Right atrium auricular region (tissue), 2 donors: ENCODE data around the gene POC5. TPM values are rescaled to one million over a fixed set of nuclear protein-coding genes. Genes with fewer than 3 reads are reported as not detected.
A peak's percentile ranks its signal among the peaks of the same experiment; 100 is the strongest.
"Not testable (repeated sequence)": the region's sequence is repeated elsewhere in the genome, so short reads cannot be mapped to it uniquely, and the experiment has no call there.

Experiments used
- DNase-seq: peaks from one replicate; pipeline ENCODE4 v3.0.0-alpha.2; 2019; ENCODE audit warnings: low spot score
- H3K27ac ChIP-seq, 2 donors: fragments of 200-600 bp; sonication (generic); 1 replicate in 1 of 2; 2 replicates in 1 of 2; pipeline ENCODE4 v1.5.1; 2016 to 2019
- H3K27me3 ChIP-seq, 2 donors: fragments of 200-600 bp; sonication (generic); one replicate each; pipeline versions ENCODE4 v1.5.1 to v1.6.0; 2017 to 2019
- H3K36me3 ChIP-seq: fragments of 200-600 bp; sonication (generic); one replicate; pipeline ENCODE4 v1.5.1; 2016
- H3K4me1 ChIP-seq, 2 donors: fragments of 200-600 bp; sonication (generic); one replicate each; pipeline versions ENCODE4 v1.5.1 to v1.6.0; 2017 to 2019
- H3K4me3 ChIP-seq, 2 donors: fragments of 200-600 bp; sonication (generic); 1 replicate in 1 of 2; 2 replicates in 1 of 2; pipeline ENCODE4 v1.5.1; 2017 to 2019; ENCODE audit warnings: mild to moderate bottlenecking in 1 of 2, moderate library complexity in 1 of 2
- H3K9me3 ChIP-seq, 2 donors: fragments of 200-600 bp; sonication (generic); one replicate each; pipeline ENCODE4 v1.5.1; 2019
- total RNA-seq, 2 donors: library from RNA; depleted of rRNA; stranded (reverse); fragments of >200 nt; gene quantifications; one replicate each; pipeline ENCODE4 v1.1.0, GENCODE V29; 2016
- TF ChIP-seq, protein P1 (sequence below), 2 donors: fragments of 200-600 bp; sonication (generic); IDR thresholded peaks; one replicate each; pipeline ENCODE4 v1.5.1; 2019; ENCODE audit warnings: antibody characterized with exemption in 2 of 2

The POC5 gene
- total RNA-seq, 2 donors from 2014 or later = 2.8 to 12.6 TPM

DNA sequence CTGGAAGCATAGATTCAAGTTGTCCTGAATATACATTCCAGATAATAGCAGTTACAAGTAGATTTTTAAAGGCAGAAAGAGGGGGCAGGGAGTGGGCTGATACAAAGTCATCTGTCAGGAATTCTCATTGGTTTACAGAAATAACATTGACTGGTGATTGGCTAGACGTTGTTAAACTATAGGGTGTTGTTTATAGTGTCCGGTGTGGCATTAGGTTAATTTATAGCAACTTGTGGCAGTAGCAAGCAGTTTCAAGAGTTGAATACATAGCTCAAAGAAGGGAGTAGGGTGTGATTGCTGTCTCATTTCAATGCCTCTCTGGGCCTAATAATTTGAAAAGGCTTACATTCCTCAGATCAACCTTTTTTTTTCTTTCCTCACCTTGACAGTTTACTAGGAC lies 10.7 kb upstream of the POC5 start:
- no peaks in the 10 kb centered on the region for H3K9me3 ChIP-seq
- DNase-seq = no peak
- TF ChIP-seq, protein P1, sequence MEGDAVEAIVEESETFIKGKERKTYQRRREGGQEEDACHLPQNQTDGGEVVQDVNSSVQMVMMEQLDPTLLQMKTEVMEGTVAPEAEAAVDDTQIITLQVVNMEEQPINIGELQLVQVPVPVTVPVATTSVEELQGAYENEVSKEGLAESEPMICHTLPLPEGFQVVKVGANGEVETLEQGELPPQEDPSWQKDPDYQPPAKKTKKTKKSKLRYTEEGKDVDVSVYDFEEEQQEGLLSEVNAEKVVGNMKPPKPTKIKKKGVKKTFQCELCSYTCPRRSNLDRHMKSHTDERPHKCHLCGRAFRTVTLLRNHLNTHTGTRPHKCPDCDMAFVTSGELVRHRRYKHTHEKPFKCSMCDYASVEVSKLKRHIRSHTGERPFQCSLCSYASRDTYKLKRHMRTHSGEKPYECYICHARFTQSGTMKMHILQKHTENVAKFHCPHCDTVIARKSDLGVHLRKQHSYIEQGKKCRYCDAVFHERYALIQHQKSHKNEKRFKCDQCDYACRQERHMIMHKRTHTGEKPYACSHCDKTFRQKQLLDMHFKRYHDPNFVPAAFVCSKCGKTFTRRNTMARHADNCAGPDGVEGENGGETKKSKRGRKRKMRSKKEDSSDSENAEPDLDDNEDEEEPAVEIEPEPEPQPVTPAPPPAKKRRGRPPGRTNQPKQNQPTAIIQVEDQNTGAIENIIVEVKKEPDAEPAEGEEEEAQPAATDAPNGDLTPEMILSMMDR (IDR thresholded peaks at IDR 0.05) = no peak
- no peak overlapping the region for H3K4me3 ChIP-seq
- no peak overlapping the region for H3K27ac ChIP-seq
- H3K36me3 ChIP-seq = no peaks in the 10 kb centered on the region
- H3K4me1 ChIP-seq = no peaks in the 10 kb centered on the region
- H3K27me3 ChIP-seq = no peaks in the 10 kb centered on the region

DNA sequence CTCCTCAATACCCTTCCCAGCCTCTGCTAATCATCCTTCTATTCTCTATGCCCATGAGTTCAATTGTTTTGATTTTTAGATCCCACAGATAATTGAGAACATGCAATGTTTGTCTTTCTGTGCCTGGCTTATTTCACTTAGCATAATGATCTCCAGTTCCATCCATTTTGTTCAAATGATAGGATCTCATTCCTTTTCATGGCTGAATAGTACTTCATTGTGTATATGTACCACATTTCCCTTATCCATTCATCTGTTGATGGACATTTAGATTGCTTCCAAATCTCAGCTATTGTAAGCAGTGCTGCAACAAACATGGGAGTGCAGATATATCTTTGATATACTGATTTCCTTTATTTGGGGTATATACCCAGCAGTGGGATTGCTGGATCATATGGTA lies 9.0 kb upstream of the POC5 start:
- not testable (repeated sequence) for H3K27me3 ChIP-seq, H3K27ac ChIP-seq, H3K4me1 ChIP-seq, DNase-seq, H3K9me3 ChIP-seq, H3K36me3 ChIP-seq, H3K4me3 ChIP-seq

DNA sequence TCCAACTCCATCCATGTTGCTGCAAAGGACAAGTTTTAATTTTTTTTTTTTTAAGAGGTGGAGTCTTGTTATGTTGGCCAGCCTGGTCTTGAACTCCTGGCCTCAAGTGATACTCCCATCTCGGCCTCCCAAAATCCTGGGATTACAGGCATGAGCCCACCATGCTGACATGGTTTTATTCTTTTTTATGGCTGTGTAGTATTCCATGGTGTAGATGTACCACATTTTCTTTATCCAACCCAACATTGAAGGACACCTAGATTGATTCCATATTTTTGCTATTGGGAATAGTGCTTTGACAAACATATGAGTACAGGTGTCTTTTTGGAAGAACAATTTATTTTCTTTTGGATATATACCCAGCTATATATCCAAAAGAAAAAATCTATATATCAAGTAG lies 6.1 kb upstream of the POC5 start:
- no peaks in the 10 kb centered on the region for H3K27me3 ChIP-seq
- TF ChIP-seq, protein P1 (IDR thresholded peaks at IDR 0.05) = no peak
- no peaks in the 10 kb centered on the region for H3K36me3 ChIP-seq
- DNase-seq = no peak
- H3K4me3 ChIP-seq = no peak overlapping the region
- no peak overlapping the region for H3K27ac ChIP-seq
- no peaks in the 10 kb centered on the region for H3K4me1 ChIP-seq
- no peaks in the 10 kb centered on the region for H3K9me3 ChIP-seq

DNA sequence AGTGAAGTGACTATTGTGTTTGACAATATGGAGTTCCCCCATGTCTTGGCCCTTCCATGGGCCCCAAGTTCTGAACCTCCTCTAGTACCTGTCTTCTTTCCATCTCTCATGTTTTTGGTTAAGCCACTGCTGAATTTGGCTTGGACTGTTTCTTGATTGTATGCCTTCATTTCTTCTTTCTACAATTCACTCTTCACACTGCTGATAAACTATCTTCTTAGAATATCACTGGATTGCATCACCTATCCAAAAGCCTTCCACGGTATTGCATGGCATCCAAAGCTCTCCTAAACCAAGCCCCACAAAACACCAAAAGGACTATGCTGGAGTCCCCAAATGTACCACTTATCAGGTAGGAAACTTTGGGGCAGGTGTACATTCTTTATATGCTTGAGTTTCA lies 4.3 kb upstream of the POC5 start:
- no peaks in the 10 kb centered on the region for H3K9me3 ChIP-seq
- no peaks in the 10 kb centered on the region for H3K27me3 ChIP-seq

DNA sequence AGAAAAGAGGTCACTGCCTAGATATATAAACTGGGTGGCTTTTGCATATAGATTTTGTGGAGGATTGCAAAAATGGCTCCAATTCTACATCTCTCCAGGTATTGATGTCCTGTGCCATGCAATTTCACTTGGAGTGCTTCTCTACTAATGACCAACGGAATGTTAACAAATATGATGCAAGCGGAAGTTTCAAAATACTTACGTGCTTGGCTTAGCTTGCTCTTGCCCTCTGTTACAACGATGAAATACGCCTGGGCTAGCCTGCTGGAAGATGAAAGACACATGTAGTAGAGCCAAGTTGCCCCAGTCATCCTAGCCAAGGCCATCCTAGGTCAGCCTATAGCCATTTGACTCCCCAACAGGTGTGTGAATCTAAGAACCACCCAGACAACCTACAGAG lies 3.6 kb upstream of the POC5 start:
- H3K27me3 ChIP-seq = no peaks in the 10 kb centered on the region
- DNase-seq = no peak
- peaks cover 0 to 13% of the 10 kb centered on the region in 2 donors for H3K4me1 ChIP-seq
- no peak overlapping the region for H3K4me3 ChIP-seq
- H3K36me3 ChIP-seq = no peaks in the 10 kb centered on the region
- TF ChIP-seq, protein P1 (IDR thresholded peaks at IDR 0.05) = no peak
- H3K27ac ChIP-seq = no peak overlapping the region
- no peaks in the 10 kb centered on the region for H3K9me3 ChIP-seq

More for the DNA sequence above, 4.3 kb upstream of the POC5 start:
- DNase-seq = no peak
- TF ChIP-seq, protein P1 (IDR thresholded peaks at IDR 0.05) = no peak
- Histone ChIP-seq H3K27ac (no peak overlapping the region), H3K36me3 (no peaks in the 10 kb centered on the region), H3K4me1 (peaks cover 0 to 6% of the 10 kb centered on the region in 2 donors), H3K4me3 (no peak overlapping the region)

DNA sequence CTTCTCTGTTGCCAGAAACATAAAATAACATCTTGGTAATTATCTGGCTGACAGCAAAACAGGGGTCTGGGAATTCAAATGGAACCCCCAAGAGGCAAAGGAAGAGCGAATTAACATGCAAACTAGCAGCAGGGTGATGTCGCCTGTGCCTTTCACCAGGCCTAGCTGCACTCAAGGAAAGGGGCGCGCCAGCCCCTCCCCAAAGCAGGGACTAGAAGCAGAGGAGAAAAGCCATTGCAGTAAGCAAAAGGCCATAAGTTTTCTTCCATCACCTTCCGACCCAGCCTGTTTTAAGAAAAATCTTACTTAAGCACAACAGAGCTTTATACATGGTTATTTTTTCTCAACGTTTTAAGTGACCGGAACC lies 539 bp downstream of the POC5 start:
- H3K9me3 ChIP-seq = no peaks in the 10 kb centered on the region
- H3K4me1 ChIP-seq = peaks cover 0 to 15% of the 10 kb centered on the region in 2 donors
- peak overlapping the region; percentile 69 to 81 for H3K4me3 ChIP-seq
- no peaks in the 10 kb centered on the region for H3K36me3 ChIP-seq
- no peaks in the 10 kb centered on the region for H3K27me3 ChIP-seq
- TF ChIP-seq, protein P1 (IDR thresholded peaks at IDR 0.05) = no peak
- H3K27ac ChIP-seq = peak overlapping the region; percentile 81 to 86
- no peak for DNase-seq
